K562 (cell line): Measurements from ENCODE around the gene CDK5R2. TPM values are rescaled to one million over a fixed set of nuclear protein-coding genes. Genes with fewer than 3 reads are reported as not detected.

Source experiments
- BACH1 ChIP-seq: fragments of 200-800 bp; sonication (Bioruptor generic); IDR thresholded peaks from 2 replicates; pipeline ENCODE4 v1.6.1; 2016; ENCODE audit warnings: missing genetic modification characterization, missing compliant biosample characterization
- DACH1 ChIP-seq: fragments of 450-650 bp; IDR thresholded peaks from 2 replicates; pipeline ENCODE4 v1.6.1; 2018; ENCODE audit not compliant: partially characterized antibody
- DPF2 ChIP-seq: fragments of 450-650 bp; IDR thresholded peaks from 2 replicates; pipeline ENCODE4 v1.6.1; 2016
- JUN ChIP-seq, 2 experiments: sonication (generic) in 1 of 2; formaldehyde crosslinking in 1 of 2; IDR thresholded peaks; 2 replicates each; pipeline versions ENCODE4 v1.6.1 to v1.8.0; 2012 to 2022; ENCODE audit warnings: borderline replicate concordance in 2 of 2, mild to moderate bottlenecking in 2 of 2, improper control_type of control experiment in 1 of 2, low read depth in 1 of 2, low read length in 1 of 2, missing genetic modification reagents in 1 of 2
- JUND ChIP-seq, 2 experiments: IDR thresholded peaks; 2 replicates in 1 of 2; 3 replicates in 1 of 2; pipeline ENCODE4 v1.6.1; 2011; ENCODE audit warnings: borderline replicate concordance in 2 of 2, low read depth in 2 of 2, low read length in 2 of 2, improper control_type of control experiment in 1 of 2, missing biosample characterization in 1 of 2, missing genetic modification characterization in 1 of 2, missing genetic modification reagents in 1 of 2
- NCOR1 ChIP-seq: fragments of 450-650 bp; IDR thresholded peaks from 2 replicates; pipeline ENCODE4 v1.6.1; 2016; ENCODE audit warnings: mild to moderate bottlenecking, moderate library complexity
- NR1H2 ChIP-seq: sonication (generic); formaldehyde crosslinking; IDR thresholded peaks from 2 replicates; pipeline ENCODE4 v1.4.0; 2020; ENCODE audit warnings: mild to moderate bottlenecking, missing genetic modification reagents
- OTX1 ChIP-seq: fragments of 450-650 bp; formaldehyde crosslinking; IDR thresholded peaks from 2 replicates; pipeline ENCODE4 v1.4.0; 2022; ENCODE audit warnings: mild to moderate bottlenecking
- PBX2 ChIP-seq, 2 experiments: IDR thresholded peaks in 1 of 2; conservative IDR thresholded peaks in 1 of 2; 2 replicates each; pipeline ENCODE4 v1.6.1; 2016; ENCODE audit warnings: low read depth in 2 of 2, mild to moderate bottlenecking in 1 of 2, missing compliant biosample characterization in 1 of 2, missing genetic modification characterization in 1 of 2, moderate library complexity in 1 of 2
- PML ChIP-seq: IDR thresholded peaks from 2 replicates; pipeline ENCODE4 v1.6.1; 2012; ENCODE audit warnings: low read length, inconsistent platforms
- PRDM10 ChIP-seq: fragments of 450-650 bp; IDR thresholded peaks from 2 replicates; pipeline ENCODE4 v1.6.1; 2018; ENCODE audit not compliant: partially characterized antibody
- RBBP5 ChIP-seq: fragments of 200-600 bp; sonication (generic); IDR thresholded peaks from 2 replicates; pipeline ENCODE4 v1.6.1; 2012; ENCODE audit warnings: borderline replicate concordance, mild to moderate bottlenecking, low read length, control low read depth, inconsistent platforms; ENCODE audit not compliant: insufficient read depth, poor library complexity, severe bottlenecking
- SMARCA4 ChIP-seq: fragments of 450-650 bp; IDR thresholded peaks from 2 replicates; pipeline ENCODE4 v1.6.1; 2016
- TFAP4 ChIP-seq: sonication (generic); formaldehyde crosslinking; IDR thresholded peaks from 2 replicates; pipeline ENCODE4 v1.8.0; 2022; ENCODE audit warnings: missing genetic modification reagents, mild to moderate bottlenecking, moderate library complexity, borderline replicate concordance
- TRIM24 ChIP-seq, 2 experiments: fragments of 450-650 bp; IDR thresholded peaks; 2 replicates each; pipeline ENCODE4 v1.6.1; 2016
- YY1 ChIP-seq, 3 experiments: IDR thresholded peaks; 2 replicates each; pipeline ENCODE4 v1.6.1; 2011; ENCODE audit warnings: low read length in 2 of 3, mild to moderate bottlenecking in 2 of 3, moderate library complexity in 2 of 3, borderline replicate concordance in 1 of 3, control low read depth in 1 of 3, low read depth in 1 of 3; ENCODE audit not compliant: insufficient read depth in 3 of 3, insufficient replicate concordance in 2 of 3, control insufficient read depth in 1 of 3, insufficient read length in 1 of 3; ENCODE audit errors: extremely low read depth in 1 of 3
- ZNF511 ChIP-seq: sonication (generic); formaldehyde crosslinking; IDR thresholded peaks from 2 replicates; pipeline ENCODE4 v1.8.0; 2022; ENCODE audit warnings: mild to moderate bottlenecking, missing genetic modification reagents
- polyA plus RNA-seq, 8 experiments: library from polyadenylated mRNA; depleted of rRNA in 4 of 8; stranded (reverse) in 5 of 8; unstranded in 3 of 8; fragments of >200 nt; fragmentation: Nextera tagmentation in 2 of 8; fragmentation: Illumina TruSeq in 1 of 8; extraction: Ambion mirVana in 2 of 8; extraction: Trizol in 1 of 8; gene quantifications; 2 replicates each; pipeline versions ENCODE4 v1.2.1 to v1.2.3, GENCODE V29; 2011 to 2014; ENCODE audit warnings: inconsistent platforms in 1 of 8, missing spikeins in 1 of 8
- total RNA-seq, 7 experiments: library from RNA; depleted of rRNA in 6 of 7; stranded (reverse); fragments of >200 nt in 6 of 7; fragmentation: Illumina TruSeq in 2 of 7; extraction: Trizol in 2 of 7; gene quantifications; 2 replicates each; pipeline versions ENCODE4 v1.2.1 to v1.2.3, GENCODE V29; 2011 to 2021; ENCODE audit warnings: low replicate concordance in 1 of 7

Gene CDK5R2
- total and polyA plus RNA-seq, 9 of the 15 experiments (the other 6 are each of a cell fraction or from before 2014, with no cell fraction given), result 0.09 TPM; not detected in 8

GRCh38 chr2:218964041-218964771 is 4.7 kb downstream of the CDK5R2 start (continued):
- TF ChIP-seq YY1 (IDR thresholded peaks at IDR 0.05; ENCODE audit: borderline replicate concordance in 1 of 3, control insufficient read depth in 1 of 3, extremely low read depth in 1 of 3, insufficient read depth in 3 of 3, insufficient read length in 1 of 3, insufficient replicate concordance in 2 of 3, low read depth in 1 of 3, low read length in 2 of 3) (peak in 1 of 3 experiments; percentile 28), BACH1 (tag) (peak; percentile 96), JUND (IDR thresholded peaks at IDR 0.05; ENCODE audit: borderline replicate concordance, low read depth, low read length) (peak; percentile 40; the same call in 1 of the 2 replicates), JUND (tag; IDR thresholded peaks at IDR 0.05; ENCODE audit: borderline replicate concordance, low read depth, low read length) (peak; percentile 75; the same call in 2 of the 3 replicates), OTX1 (CRISPR knock-in tag) (no peak), TRIM24 (IDR thresholded peaks at IDR 0.05) (0 out of 4 replicates have a peak, but pooled peaks of 1 of the 2 experiments have one; percentile 34), JUN (IDR thresholded peaks at IDR 0.05; ENCODE audit: borderline replicate concordance, low read depth, low read length) (0 out of 2 replicates have a peak, but pooled peaks have one; percentile 16), JUN (CRISPR knock-in tag; IDR thresholded peaks at IDR 0.05; ENCODE audit: borderline replicate concordance) (no peak), PRDM10 (peak; percentile 13), NCOR1 (peak; percentile 38; the same call in 1 of the 2 replicates), SMARCA4 (peak; percentile 56; the same call in 1 of the 2 replicates), ZNF511 (CRISPR knock-in tag) (no peak), NR1H2 (CRISPR knock-in tag) (no peak), PML (no peak), RBBP5 (no peak), PBX2 (CRISPR knock-in tag; IDR thresholded peaks at IDR 0.05; ENCODE audit: low read depth) (no peak), PBX2 (tag; conservative IDR thresholded peaks at IDR 0.05; ENCODE audit: low read depth) (peak; percentile 37; the same call in 1 of the 2 replicates), TFAP4 (CRISPR knock-in tag) (peak; percentile 93), DPF2 (peak; percentile 41; the same call in 1 of the 2 replicates), DACH1 (peak; percentile 83)
